Fibroblast of skin of back (primary cell): ENCODE measurements around the gene KLRF1.

Experiments used
- DNase-seq: peaks from one replicate; pipeline ENCODE4 v3.0.0-alpha.2; 2013

KLRF1 gene

DNA sequence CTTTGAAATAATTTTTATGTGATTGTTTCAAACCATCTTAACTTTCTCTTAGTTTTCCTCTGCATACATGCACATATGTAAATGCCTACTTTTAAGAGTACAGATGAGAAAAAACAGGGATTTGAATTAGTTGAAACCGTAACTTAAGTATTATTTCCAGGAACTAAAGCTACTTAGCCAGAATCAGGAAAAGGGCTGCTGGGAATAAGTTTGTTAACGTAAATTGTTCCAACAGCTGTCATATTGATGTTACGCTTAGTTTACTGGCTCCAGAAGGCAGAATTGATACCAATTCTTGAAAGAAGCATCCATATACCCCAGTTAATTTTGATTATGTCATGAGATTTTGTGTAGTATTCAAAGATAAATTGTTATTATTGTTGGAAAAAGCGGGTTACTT is 17.9 kb upstream of the KLRF1 start:
- DNase-seq, result no peak

DNA sequence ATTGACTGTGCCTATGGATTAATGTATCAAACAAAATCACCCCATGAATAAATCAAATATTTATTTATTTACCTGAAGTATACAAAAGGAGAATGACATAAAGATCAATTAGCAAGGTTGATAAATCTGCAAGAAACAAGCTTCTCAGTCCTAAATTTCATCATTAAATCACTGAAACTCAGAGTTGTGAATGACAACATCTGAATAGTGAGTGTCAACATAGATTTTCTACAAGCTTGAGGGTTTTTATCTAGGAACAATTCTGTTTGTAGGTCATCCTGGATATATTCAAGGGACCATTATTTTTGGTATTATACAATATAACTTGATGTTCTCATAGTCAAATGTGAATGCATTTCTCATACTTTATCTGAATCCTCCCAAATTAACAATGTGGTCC is 17.4 kb upstream of the KLRF1 start:
- no peak for DNase-seq

DNA sequence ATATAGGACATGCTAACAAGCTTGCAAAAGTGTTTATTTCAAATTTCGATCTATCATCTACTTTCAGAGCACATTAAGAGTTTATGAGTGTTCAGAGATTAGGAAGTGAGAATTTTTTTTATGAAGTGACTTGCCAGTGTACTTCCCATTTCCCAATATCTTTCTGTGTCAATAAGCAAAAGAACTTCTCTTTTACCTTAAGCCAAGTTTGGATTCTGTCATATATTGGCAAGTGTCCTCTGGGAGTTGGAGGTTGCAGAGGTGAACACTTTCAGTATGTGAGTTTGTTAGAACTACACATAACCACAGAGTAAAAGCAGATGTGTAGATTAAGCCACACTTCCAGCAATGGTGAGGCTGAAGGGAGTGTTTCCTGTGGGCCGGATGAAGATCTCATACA is 16.6 kb upstream of the KLRF1 start:
- DNase-seq, result no peak

DNA sequence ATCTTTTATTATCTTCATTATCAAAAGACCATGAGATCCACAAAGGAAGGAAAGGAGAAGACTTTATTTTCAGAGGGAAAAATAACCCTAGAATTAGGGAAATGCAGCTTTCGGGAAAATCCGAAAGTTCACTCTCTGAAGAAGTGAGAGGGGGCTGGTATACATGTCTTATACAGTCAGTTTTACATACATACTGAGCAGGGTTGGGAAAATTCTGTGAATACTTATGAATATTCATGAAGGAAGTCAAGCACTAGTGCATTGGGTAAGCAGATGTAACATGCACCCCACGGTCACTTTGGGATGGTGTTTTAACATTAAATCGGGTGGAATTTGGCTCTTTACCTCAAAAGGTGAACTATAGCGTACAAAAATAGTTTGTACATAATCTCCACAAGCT is 15.7 kb upstream of the KLRF1 start:
- DNase-seq, result no peak

DNA sequence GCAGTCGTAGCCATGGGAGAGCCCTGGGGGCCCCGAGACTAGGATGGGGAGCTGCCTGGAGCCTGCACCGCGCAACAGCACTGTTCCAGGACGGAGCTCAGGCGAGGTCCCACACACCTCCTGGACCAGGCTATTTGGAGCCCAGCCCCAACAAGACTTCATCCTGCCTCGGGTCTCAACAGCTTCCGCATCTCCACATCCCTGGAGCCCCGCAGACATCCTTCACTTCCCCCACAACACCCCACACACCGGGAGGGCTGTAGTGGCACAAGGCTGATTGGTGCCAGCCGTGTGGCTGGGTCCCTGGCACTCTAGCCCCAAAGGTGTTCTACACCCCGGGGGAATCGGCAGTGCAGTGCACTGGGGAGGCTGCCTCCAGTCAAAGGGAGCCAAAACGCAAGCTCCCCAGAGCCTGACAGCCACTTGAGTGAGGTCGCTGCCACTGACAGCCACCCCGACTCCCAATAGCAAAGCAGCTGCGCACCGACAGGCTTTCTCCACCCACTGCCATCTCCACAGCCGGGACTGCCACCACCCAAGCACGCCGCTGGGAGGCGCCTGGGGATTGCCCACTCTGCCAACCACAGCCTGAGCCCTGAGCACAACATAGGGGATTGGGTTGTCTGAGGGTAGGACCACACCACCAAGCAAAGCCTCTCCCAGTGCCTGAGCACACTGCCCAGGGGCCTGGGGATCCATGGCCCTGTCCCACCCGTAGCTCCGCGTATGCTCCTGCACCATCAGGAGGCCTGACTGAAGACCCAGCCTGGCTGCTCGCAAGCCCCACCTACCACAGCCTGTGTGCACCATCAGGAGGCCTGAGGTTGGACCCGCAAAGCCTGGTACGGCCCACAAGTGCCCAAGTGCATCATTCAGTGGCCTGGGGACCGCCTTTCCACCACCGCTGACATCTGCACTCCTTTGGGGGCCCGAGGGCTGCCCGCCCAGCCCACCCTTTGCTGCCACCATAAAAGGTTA is 13.2 kb upstream of the KLRF1 start:
- peak; percentile 16 for DNase-seq

DNA sequence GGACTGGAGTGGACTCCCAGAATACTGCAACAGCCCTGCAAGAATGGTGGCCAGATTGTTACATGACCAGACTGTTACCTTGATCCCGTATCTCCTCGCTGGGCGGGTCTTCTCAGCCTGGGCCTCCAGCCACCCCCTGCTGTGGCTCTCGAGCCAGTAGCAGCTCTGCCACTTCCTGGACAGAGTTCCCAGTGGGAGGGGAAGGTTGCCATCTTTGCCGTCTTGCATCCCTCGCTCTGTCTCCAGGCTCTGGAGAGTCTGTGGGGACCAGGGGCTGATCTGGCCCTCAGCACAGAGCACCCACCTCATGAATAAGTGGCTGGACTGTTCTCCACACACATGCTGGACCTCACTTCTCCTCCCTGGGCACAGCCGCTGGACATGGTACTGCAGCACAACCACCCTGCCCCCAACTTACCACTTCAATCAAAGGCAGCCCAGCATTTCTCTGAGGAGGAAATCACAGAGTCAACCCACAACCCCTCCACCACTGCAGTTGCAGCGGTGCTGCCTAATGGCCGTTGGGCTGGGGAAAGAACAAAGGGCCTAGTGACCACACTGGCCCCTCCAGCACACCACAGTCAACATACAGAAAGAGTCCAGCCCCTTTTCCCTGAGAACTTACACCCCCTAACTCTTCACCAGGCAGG is 6.9 kb upstream of the KLRF1 start:
- DNase-seq, result no peak

DNA sequence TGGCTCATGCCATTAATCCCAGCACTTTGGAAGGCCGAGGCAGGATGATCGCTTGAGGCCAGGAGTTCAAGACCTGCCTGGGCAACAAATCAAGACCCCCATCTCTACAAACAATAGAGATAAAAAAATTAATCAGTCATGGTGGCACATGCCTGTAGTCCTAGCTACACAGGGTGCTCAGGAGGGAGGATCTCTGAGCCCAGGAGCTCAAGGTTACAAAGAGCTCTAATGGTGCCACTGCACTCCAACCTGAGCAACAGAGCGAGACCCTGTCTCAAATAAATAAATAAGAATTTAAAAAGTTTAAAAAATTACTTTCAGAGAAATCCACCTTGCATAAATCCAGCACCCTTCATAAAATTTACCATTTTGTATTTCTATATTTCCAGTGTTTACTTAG is 2.2 kb downstream of the KLRF1 start:
- DNase-seq, result no peak

DNA sequence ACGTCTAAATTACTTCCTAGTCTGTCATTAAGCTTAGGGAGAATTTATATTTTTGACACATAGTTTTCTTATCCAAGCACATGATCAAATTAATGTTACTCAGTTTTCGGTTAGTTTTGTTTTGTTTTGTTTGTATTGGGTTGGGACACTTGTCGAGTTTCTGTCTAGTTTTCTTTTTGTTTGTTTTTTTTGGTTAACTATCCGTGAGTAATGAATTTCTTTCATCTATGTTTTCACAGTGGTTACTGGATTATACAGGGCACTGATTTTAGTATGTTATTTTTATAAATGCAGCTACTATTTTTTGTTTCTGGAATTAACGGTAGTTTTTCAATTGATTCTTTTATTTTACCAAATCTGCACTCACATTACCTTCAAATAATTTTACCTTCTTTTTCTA is 2.7 kb downstream of the KLRF1 start:
- DNase-seq, result no peak

DNA sequence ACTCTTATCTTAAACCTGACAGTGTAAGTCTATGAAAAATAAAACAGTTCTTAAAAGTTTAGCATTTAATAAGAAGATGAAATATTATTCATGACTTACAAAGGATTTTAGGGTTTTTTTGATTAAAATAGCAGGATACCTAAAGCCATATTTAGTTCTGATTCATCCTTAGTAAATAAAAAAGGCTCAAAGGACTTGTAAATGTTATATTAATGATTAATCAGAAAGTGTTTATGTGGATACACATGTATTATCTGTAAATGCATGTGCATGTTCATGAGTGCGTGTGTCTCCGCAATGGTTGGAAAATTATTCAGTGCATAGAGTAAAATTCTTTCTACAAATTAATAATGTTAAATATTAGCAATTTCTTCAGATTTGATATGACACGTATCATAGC is 4.4 kb downstream of the KLRF1 start:
- no peak for DNase-seq

DNA sequence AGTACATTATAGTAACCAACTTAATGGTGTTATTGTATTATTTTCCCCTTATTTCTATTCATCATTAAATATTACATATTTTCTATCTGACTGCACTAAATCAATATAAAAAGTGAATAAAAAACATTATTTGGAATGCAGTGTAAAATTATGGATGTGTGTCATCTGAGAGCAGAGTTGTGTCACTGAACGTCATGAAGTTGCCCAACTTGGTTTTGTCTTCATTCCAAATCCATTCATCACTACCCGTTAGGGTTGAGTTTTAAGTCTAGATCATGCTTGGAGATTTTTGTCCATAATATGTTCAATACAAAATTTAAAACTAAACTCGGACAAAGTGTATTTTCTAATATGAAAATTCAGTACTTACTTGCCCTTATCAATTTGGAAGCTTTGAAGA is 16.1 kb downstream of the KLRF1 start:
- no peak for DNase-seq

DNA sequence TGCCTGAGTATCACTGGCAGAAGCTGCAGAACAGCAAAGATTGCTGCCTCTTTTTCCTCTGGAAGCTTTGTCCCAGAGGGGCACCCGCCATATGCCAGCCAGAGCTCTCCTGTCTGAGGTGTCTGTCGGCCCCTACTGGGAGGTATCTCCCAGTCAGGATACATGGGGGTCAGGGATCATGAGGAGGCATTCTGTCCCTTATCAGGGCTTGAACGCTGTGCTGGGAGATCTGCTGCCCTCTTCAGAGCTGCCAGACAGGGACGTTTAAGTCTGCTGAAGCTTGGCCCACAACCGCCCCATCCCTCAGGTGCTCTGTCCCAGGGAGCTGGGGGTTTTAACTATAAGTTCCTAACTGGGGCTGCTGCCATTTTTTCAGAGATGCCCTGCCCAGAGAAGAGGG is 21.6 kb downstream of the KLRF1 start:
- DNase-seq, result no peak

DNA sequence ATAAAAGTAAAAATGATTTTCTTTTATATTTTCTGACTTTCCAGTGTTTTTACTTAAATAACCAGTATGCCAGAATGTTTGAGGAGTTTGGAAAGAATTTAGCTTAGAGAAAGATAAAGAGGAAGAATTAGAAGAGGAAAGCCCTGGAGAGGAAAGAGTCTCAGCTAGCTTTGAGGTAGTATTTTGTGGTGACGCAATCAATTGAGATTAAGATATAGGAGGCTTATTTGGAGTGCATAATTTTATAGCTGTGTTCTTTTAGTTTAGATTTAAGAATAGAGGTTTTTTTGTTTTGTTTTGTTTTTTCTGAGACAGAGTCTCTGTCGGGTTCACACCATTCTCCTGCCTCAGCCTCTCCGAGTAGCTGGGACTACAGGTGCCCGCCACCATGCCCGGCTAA is 23.8 kb downstream of the KLRF1 start:
- no peak for DNase-seq

DNA sequence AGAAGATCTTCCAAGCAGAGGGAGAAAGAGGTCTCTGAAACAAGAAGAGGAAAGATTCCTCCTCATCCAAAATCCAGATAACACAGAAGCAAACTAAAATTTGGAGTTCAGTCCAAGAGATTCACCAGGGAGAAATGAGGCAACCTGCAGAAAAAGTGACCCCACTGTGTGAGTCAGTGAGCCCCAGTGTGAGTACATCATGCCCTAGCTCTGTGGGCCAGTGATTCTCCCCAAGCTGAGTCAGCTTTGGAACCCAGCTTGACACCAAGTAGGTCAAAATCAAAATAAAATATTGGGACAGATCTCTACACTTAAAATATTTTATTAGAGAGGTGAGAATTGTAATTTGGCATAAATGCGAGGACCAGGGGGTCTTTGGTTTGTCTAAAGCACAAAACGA is 24.6 kb downstream of the KLRF1 start:
- DNase-seq, result no peak

DNA sequence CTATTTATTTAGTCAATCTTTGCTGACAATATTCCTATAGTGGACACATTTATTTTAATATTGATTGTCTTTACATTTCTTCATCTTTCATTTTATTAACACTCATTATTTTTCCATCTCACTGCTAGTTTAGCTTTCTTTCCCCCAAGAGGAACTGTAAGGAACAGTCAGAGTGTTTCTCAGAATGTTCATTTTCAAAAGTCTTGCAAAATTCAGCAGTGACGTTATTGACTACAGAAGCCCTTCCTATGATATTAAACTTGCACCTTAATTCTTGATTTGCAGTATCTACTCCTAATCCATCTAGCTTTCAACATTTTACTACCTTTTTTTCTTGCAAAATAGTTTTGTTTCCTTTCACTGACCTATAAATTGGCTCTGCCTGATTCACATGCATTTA is 28.9 kb downstream of the KLRF1 start:
- no peak for DNase-seq

DNA sequence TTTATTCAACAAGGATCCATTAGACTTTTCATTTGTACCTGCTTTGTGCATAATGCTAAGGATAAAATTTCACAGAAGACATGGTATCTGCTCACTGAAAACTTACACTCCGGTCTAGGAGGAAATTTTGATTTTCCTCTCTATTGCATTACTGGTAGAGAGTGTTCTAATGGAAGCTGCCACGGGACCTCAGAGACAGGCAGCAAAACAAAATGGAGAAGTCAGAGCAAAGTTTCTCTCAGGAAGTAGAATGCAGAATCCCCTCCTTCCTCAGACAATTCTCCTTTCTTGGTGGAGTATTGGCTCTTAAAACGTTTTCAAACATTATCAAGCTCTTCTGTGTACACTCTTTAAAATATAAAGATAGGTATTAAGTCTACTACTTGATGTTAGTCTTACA is 29.6 kb downstream of the KLRF1 start:
- no peak for DNase-seq

DNA sequence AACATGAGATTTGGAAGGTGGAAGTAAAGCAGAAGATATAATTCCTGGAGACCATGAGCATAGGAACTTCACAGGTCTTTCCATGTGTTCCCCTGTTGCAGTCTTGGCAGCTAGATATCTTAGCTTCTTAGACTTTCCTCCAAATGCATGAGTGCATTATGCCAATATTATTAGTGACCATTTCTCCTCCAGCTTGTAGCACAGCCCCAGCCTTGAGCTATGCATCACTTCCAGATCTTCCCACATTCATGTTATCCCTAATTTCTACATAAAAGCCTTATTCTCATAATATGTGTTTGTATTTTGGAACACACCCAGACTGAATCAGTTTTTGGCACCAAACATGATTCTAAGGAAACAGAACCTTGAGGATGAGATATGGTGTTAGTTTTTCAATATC is 30.9 kb downstream of the KLRF1 start:
- DNase-seq, result no peak

DNA sequence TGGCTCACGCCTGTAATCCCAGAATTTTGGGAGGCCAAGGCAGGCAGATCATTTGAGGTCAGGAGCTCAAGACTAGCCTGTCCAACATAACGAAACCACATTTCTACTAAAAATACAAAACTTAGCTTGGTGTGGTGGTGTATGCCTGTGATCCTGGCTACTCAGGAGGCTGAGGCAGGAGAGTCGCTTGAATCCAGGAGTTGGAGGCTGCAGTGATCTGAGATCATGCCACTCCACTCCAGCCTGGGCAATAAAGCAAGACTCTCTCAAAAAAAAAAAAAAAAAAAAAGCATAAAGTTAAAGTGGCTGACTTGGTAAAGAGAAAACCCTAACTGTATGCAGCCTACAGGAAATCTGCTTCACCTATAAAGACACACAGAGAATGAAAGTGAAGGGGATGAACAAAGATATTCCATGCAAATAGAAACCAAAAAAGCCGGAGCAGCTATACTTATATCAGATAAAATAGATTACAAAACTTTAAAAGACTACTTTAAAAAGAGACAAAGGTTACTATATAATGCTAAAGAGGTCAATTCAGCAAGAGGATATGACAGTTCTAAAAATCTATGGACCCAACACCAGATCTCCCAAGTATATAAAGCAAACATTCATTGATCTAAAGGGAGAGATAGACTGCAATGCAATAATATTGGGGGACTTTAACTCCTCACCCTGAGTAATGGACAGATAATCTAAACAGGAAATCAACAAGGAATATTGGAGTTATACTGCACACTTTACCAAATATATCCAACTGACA is 37.8 kb downstream of the KLRF1 start:
- no peak for DNase-seq

DNA sequence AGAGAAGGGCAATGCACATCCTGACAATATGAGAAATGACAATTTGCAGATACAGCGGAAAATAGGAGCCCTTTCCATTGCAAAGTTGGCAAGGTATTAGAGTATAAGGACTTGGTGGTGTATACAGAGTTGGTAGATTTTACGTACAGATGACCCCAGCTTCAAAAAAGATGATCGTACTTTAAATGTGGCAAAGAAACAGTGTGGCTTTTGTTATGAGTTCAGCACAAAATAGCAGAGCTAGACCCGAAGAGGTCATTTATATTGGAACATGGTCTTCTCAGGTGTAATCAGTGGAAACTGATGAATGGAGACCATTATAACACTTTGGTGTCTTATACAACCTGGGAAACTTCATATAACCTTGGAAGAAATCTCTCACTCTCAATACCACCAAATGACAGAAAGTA is 39.6 kb downstream of the KLRF1 start:
- DNase-seq, result no peak

DNA sequence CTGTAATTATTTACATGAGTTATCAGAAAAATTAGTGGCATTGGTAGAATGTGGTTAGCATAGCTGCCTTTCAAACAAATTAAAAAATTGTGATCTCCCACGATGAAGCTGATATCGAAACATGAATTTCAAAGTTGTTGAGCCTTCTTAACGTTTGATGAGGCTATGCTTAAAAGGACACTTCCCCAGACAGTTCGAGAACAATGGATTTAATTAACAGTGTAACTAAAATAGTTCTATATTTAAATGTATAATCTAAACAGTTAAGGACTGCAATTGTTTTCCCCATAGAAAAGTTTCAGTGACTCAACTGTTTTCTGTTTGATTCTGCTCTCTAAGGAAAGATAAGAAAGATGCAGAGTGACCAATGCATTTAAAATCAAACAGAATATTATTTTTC is 40.2 kb downstream of the KLRF1 start:
- DNase-seq, result no peak

DNA sequence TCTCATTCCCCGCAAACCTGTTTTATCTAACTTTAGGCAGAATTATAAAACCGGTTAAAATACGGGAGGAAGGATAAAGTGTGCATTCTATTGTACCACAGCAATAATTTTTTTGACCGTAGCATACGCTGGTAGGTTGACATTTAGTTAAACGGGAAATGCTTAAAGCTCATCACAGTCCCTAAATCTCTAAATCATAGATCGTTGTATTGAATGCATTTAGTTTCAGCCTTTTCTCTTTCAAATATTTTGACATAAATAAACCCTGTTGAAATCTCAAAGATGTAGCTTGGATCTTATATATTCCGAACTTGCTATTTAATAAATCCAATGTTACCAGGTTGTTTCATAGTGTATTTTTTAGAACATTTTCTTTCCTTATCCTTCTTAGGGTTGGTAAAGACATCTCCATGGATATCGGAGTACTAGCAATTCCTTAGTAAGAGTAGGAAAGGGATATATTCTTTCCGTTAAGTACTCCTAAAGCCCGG is 41.1 kb downstream of the KLRF1 start:
- no peak for DNase-seq

DNA sequence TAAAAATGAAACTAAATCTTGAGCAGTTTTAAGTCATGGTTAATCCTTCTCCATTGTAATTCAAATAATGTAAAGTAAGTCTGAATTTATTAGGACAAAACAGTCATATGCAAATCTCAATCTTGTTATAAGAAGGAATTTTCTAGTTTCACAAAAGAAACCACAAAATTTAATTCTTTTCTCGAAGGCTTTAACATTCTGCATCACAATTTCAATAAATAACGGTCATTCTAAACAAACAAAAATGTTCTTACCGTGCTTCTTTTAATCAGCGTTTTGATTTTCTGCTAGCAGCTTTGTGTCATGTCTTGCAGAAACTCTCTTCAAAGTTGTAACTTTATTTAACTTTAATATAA is 41.6 kb downstream of the KLRF1 start:
- no peak for DNase-seq

DNA sequence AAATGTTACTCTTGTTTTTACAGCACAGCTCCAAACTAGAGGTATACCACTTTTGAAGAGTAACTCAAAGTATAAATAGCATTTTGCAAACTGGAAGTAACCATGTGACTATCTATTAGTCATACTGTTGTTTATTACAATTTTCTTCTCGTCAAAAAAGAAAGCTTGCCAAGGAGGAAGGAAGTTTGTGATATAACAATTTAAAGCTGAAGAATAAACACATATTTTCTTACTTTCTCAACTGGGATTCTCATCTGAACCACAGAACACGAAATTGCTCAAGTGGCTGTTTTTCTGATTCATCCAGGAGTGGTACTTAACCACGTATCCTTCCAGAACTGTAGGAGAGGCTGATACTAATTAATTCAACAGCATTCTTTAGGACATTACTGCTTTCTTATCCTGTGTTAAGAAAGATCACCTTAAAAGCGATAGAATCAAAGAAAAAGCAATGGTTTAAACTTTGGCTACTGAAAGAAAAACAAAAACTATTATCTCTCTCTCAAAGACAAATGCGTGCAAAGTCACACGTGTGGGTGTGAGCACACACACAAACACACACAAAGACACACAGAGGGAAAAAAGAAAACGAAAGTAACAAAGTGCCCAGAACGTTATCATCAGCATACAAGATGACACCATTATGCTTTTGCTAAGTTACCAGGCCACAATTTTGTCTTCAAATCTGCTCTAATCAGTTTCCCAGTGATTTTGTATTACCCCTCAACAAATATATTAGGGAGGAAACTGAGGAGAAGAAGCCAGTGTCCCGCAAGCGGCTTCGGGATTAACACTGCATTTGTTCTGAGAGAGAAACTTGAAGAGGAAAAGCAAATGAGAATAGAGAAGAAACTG is 42.3 kb downstream of the KLRF1 start, which contains the start of gene CLEC2B:
CLEC2B (minus strand) TSS at position 48 of the 855 bp plus-strand sequence.
- DNase-seq, result peak; percentile 53
